Liver (tissue), 9 donors: ENCODE data around the gene PLCD1. TPM values are rescaled to one million over a fixed set of nuclear protein-coding genes. Genes with fewer than 3 reads are reported as not detected.

Experiments
- DNase-seq: peaks from one replicate; pipeline ENCODE4 v3.0.0-alpha.2; 2017; ENCODE audit warnings: low spot score
- H3K27ac ChIP-seq, 2 donors: one replicate each; pipeline ENCODE4 v1.7.0; 2013; ENCODE audit warnings: inconsistent platforms in 2 of 2, low read length in 2 of 2, control low read depth in 1 of 2, low read depth in 1 of 2, mild to moderate bottlenecking in 1 of 2
- H3K27me3 ChIP-seq, 4 donors: one replicate each; pipeline versions ENCODE4 v1.6.1 to v1.7.0; 2013; ENCODE audit warnings: low read length in 3 of 4, inconsistent platforms in 1 of 4, mild to moderate bottlenecking in 1 of 4, moderate library complexity in 1 of 4; ENCODE audit not compliant: control insufficient read depth in 4 of 4, insufficient read depth in 4 of 4
- H3K36me3 ChIP-seq, 4 donors: one replicate each; pipeline versions ENCODE4 v1.6.1 to v1.7.0; 2013; ENCODE audit warnings: low read length in 3 of 4, mild to moderate bottlenecking in 3 of 4, low read depth in 1 of 4, moderate library complexity in 1 of 4; ENCODE audit not compliant: control insufficient read depth in 4 of 4, insufficient read depth in 3 of 4
- H3K4me1 ChIP-seq, 4 donors: one replicate each; pipeline versions ENCODE4 v1.6.1 to v1.7.0; 2013; ENCODE audit warnings: low read length in 3 of 4, mild to moderate bottlenecking in 3 of 4, moderate library complexity in 1 of 4; ENCODE audit not compliant: control insufficient read depth in 4 of 4, insufficient read depth in 4 of 4
- H3K4me3 ChIP-seq, 3 donors: one replicate each; pipeline versions ENCODE4 v1.6.1 to v1.7.0; 2013; ENCODE audit warnings: low read length in 3 of 3, control low read depth in 1 of 3, low read depth in 1 of 3, mild to moderate bottlenecking in 1 of 3
- H3K9ac ChIP-seq, 2 donors: one replicate each; pipeline ENCODE4 v1.7.0; 2013; ENCODE audit warnings: low read length in 2 of 2, mild to moderate bottlenecking in 2 of 2, moderate library complexity in 2 of 2, control low read depth in 1 of 2, low read depth in 1 of 2
- H3K9me3 ChIP-seq, 4 donors: one replicate each; pipeline versions ENCODE4 v1.6.1 to v1.7.0; 2013; ENCODE audit warnings: low read length in 3 of 4; ENCODE audit not compliant: control insufficient read depth in 4 of 4
- EGR1 ChIP-seq, 2 donors: IDR thresholded peaks; 2 replicates each; pipeline ENCODE4 v1.6.1; 2016 to 2018; ENCODE audit warnings: antibody characterized with exemption in 2 of 2, low read depth in 2 of 2
- FOXA1 ChIP-seq: IDR thresholded peaks from 2 replicates; pipeline ENCODE4 v1.6.1; 2016; ENCODE audit warnings: antibody characterized with exemption
- FOXA2 ChIP-seq: IDR thresholded peaks from 2 replicates; pipeline ENCODE4 v1.6.1; 2016; ENCODE audit warnings: antibody characterized with exemption
- GABPA ChIP-seq, 2 donors: IDR thresholded peaks in 1 of 2; conservative IDR thresholded peaks in 1 of 2; 2 replicates each; pipeline ENCODE4 v1.6.1; 2016; ENCODE audit warnings: antibody characterized with exemption in 2 of 2, mild to moderate bottlenecking in 1 of 2, moderate library complexity in 1 of 2
- HNF4A ChIP-seq, 2 donors: conservative IDR thresholded peaks; 2 replicates each; pipeline ENCODE4 v1.6.1; 2016; ENCODE audit warnings: antibody characterized with exemption in 2 of 2, mild to moderate bottlenecking in 2 of 2
- HNF4G ChIP-seq: IDR thresholded peaks from 2 replicates; pipeline ENCODE4 v1.6.1; 2016; ENCODE audit warnings: antibody characterized with exemption
- JUND ChIP-seq, 2 donors: IDR thresholded peaks; 2 replicates each; pipeline ENCODE4 v1.6.1; 2016; ENCODE audit warnings: antibody characterized with exemption in 2 of 2
- NR2F2 ChIP-seq: IDR thresholded peaks from 2 replicates; pipeline ENCODE4 v1.6.1; 2016; ENCODE audit warnings: antibody characterized with exemption
- RAD21 ChIP-seq, 2 donors: IDR thresholded peaks; 2 replicates each; pipeline ENCODE4 v1.6.1; 2016; ENCODE audit warnings: antibody characterized with exemption in 2 of 2, mild to moderate bottlenecking in 2 of 2
- RXRA ChIP-seq, 2 donors: IDR thresholded peaks; 2 replicates each; pipeline ENCODE4 v1.6.1; 2017 to 2018; ENCODE audit warnings: antibody characterized with exemption in 2 of 2, mild to moderate bottlenecking in 1 of 2
- SP1 ChIP-seq: IDR thresholded peaks from 2 replicates; pipeline ENCODE4 v1.6.1; 2018; ENCODE audit warnings: antibody characterized with exemption, mild to moderate bottlenecking
- TAF1 ChIP-seq: conservative IDR thresholded peaks from 2 replicates; pipeline ENCODE4 v1.6.1; 2016; ENCODE audit warnings: antibody characterized with exemption, mild to moderate bottlenecking
- YY1 ChIP-seq: IDR thresholded peaks from 2 replicates; pipeline ENCODE4 v1.6.1; 2016; ENCODE audit warnings: antibody characterized with exemption, mild to moderate bottlenecking
- WGBS: extraction: QIAGEN DNeasy Blood & Tissue Kit; methylation state at CpG from one replicate; pipeline ENCODE4 v1.1.7; 2013; 5-methylcytosine and 5-hydroxymethylcytosine counted together
- polyA plus RNA-seq, 2 donors: library from polyadenylated mRNA; stranded (reverse) in 1 of 2; unstranded in 1 of 2; fragments of 200-250 nt in 1 of 2; fragments of >200 nt in 1 of 2; fragmentation: Nextera tagmentation in 1 of 2; extraction: Ambion mirVana in 1 of 2; gene quantifications; one replicate each; pipeline versions ENCODE4 v1.2.1 to v1.2.3, GENCODE V29; 2013 to 2015
- total RNA-seq, 2 donors: library from RNA; depleted of rRNA; stranded (reverse); fragments of >200 nt; gene quantifications; one replicate each; pipeline ENCODE4 v1.2.3, GENCODE V29; 2014
- TF ChIP-seq, protein P1 (sequence below): IDR thresholded peaks from 2 replicates; pipeline ENCODE4 v1.6.1; 2016; ENCODE audit warnings: antibody characterized with exemption
- TF ChIP-seq, protein P2 (sequence below): IDR thresholded peaks from 2 replicates; pipeline ENCODE4 v1.6.1; 2016; ENCODE audit warnings: antibody characterized with exemption
- TF ChIP-seq, protein P3 (sequence below): fragments of 150-350 bp; IDR thresholded peaks from 2 replicates; pipeline ENCODE4 v1.5.1; 2017; ENCODE audit warnings: improper control_type of control experiment, low read depth, low read length; ENCODE audit not compliant: missing input control
- TF ChIP-seq, protein P4 (sequence below): IDR thresholded peaks from 2 replicates; pipeline ENCODE4 v1.6.1; 2016; ENCODE audit warnings: antibody characterized with exemption, mild to moderate bottlenecking
- TF ChIP-seq, protein P5 (sequence below): IDR thresholded peaks from 2 replicates; pipeline ENCODE4 v1.6.1; 2016; ENCODE audit warnings: antibody characterized with exemption
- donor health status: healthy.
- donor health status: healthy.
- donor health status: healthy.
- donor health status: healthy.
- donor health status: healthy.

Gene PLCD1
- total and polyA plus RNA-seq, 4 donors, result 6.7 to 10.5 (median 9.1) TPM

DNA sequence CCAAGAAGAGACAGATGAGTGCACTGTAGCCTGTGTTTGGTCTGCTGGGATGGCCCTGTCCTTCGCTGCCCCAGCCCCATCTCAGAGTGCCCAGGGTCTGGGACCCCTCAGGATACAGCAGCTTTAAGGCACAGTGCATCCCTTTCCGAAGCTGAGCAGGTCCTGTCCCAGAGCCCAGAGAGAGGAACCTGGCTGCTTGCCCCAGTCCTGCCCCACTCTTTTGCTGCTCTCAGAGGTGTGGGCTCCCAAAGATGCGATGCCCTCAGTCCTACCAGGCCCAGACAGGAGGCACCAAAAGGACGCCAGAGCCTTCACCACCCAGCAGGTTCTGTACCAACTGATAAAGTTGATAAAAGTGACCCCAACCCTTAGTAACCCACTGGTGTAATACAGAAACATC, 8.2 kb downstream of the PLCD1 start:
- H3K9me3 ChIP-seq, result peaks cover 0 to under 1% (median 0%) of the 10 kb centered on the region in 4 donors
- H3K27ac ChIP-seq, result no peak overlapping the region
- no peak for DNase-seq
- H3K4me3 ChIP-seq, result no peak overlapping the region
- peaks cover 0 to 28% (median 13%) of the 10 kb centered on the region in 4 donors for H3K4me1 ChIP-seq
- TF ChIP-seq EGR1 (IDR thresholded peaks at IDR 0.05; ENCODE audit: low read depth in 2 of 2), result no peak
- TF ChIP-seq, protein P1, sequence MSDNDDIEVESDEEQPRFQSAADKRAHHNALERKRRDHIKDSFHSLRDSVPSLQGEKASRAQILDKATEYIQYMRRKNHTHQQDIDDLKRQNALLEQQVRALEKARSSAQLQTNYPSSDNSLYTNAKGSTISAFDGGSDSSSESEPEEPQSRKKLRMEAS, result no peak
- TF ChIP-seq TAF1, result no peak
- TF ChIP-seq FOXA2, result no peak
- TF ChIP-seq, protein P2, sequence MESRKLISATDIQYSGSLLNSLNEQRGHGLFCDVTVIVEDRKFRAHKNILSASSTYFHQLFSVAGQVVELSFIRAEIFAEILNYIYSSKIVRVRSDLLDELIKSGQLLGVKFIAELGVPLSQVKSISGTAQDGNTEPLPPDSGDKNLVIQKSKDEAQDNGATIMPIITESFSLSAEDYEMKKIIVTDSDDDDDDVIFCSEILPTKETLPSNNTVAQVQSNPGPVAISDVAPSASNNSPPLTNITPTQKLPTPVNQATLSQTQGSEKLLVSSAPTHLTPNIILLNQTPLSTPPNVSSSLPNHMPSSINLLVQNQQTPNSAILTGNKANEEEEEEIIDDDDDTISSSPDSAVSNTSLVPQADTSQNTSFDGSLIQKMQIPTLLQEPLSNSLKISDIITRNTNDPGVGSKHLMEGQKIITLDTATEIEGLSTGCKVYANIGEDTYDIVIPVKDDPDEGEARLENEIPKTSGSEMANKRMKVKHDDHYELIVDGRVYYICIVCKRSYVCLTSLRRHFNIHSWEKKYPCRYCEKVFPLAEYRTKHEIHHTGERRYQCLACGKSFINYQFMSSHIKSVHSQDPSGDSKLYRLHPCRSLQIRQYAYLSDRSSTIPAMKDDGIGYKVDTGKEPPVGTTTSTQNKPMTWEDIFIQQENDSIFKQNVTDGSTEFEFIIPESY, result no peak
- TF ChIP-seq GABPA (IDR thresholded peaks at IDR 0.05 in 1 of 2, conservative IDR thresholded peaks at IDR 0.05 in 1 of 2), result no peak
- no peak for TF ChIP-seq NR2F2
- TF ChIP-seq FOXA1, result no peak
- TF ChIP-seq, protein P3, sequence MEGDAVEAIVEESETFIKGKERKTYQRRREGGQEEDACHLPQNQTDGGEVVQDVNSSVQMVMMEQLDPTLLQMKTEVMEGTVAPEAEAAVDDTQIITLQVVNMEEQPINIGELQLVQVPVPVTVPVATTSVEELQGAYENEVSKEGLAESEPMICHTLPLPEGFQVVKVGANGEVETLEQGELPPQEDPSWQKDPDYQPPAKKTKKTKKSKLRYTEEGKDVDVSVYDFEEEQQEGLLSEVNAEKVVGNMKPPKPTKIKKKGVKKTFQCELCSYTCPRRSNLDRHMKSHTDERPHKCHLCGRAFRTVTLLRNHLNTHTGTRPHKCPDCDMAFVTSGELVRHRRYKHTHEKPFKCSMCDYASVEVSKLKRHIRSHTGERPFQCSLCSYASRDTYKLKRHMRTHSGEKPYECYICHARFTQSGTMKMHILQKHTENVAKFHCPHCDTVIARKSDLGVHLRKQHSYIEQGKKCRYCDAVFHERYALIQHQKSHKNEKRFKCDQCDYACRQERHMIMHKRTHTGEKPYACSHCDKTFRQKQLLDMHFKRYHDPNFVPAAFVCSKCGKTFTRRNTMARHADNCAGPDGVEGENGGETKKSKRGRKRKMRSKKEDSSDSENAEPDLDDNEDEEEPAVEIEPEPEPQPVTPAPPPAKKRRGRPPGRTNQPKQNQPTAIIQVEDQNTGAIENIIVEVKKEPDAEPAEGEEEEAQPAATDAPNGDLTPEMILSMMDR, result no peak
- TF ChIP-seq, protein P4, sequence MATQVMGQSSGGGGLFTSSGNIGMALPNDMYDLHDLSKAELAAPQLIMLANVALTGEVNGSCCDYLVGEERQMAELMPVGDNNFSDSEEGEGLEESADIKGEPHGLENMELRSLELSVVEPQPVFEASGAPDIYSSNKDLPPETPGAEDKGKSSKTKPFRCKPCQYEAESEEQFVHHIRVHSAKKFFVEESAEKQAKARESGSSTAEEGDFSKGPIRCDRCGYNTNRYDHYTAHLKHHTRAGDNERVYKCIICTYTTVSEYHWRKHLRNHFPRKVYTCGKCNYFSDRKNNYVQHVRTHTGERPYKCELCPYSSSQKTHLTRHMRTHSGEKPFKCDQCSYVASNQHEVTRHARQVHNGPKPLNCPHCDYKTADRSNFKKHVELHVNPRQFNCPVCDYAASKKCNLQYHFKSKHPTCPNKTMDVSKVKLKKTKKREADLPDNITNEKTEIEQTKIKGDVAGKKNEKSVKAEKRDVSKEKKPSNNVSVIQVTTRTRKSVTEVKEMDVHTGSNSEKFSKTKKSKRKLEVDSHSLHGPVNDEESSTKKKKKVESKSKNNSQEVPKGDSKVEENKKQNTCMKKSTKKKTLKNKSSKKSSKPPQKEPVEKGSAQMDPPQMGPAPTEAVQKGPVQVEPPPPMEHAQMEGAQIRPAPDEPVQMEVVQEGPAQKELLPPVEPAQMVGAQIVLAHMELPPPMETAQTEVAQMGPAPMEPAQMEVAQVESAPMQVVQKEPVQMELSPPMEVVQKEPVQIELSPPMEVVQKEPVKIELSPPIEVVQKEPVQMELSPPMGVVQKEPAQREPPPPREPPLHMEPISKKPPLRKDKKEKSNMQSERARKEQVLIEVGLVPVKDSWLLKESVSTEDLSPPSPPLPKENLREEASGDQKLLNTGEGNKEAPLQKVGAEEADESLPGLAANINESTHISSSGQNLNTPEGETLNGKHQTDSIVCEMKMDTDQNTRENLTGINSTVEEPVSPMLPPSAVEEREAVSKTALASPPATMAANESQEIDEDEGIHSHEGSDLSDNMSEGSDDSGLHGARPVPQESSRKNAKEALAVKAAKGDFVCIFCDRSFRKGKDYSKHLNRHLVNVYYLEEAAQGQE, result no peak
- TF ChIP-seq YY1, result no peak
- TF ChIP-seq RAD21 (IDR thresholded peaks at IDR 0.05), result no peak
- WGBS, result 95% methylated on average over 4 of the region's 4 CpGs
- H3K36me3 ChIP-seq, result peaks cover 2 to 9% (median 5%) of the 10 kb centered on the region in 4 donors
- no peak overlapping the region for H3K9ac ChIP-seq
- H3K27me3 ChIP-seq, result no peaks in the 10 kb centered on the region

DNA sequence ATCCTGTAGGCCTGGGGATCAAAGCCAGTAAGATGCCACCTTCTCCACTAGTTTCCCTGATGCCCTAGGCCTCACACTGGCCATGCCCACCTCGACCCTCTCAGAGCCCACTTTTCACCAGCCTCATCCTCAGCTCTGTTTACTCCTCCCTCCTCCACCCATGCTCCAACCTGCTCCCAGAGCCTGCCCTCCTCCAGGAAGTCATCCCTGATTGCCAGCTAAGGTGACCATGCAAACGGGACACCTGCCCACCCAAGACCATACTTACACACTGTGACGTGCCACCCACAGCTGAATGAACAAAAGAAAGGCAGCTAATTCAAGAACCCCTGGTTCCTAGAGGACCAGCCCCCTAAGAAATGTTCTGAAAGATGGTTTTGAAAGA, 9.1 kb downstream of the PLCD1 start:
- H3K9ac ChIP-seq, result no peak overlapping the region
- WGBS, result 80% methylated on average over 3 of the region's 3 CpGs
- H3K4me1 ChIP-seq, result peaks cover 0 to 22% (median 10%) of the 10 kb centered on the region in 4 donors
- H3K27me3 ChIP-seq, result no peaks in the 10 kb centered on the region
- H3K27ac ChIP-seq, result no peak overlapping the region
- no peak overlapping the region for H3K4me3 ChIP-seq
- DNase-seq, result no peak
- H3K36me3 ChIP-seq, result peaks cover 4 to 15% (median 9%) of the 10 kb centered on the region in 4 donors
- TF ChIP-seq GABPA (IDR thresholded peaks at IDR 0.05 in 1 of 2, conservative IDR thresholded peaks at IDR 0.05 in 1 of 2) (no peak), TAF1 (no peak), SP1 (no peak), JUND (IDR thresholded peaks at IDR 0.05) (no peak), RXRA (IDR thresholded peaks at IDR 0.05) (no peak), HNF4A (conservative IDR thresholded peaks at IDR 0.05) (no peak), NR2F2 (no peak), FOXA1 (no peak), FOXA2 (no peak), EGR1 (IDR thresholded peaks at IDR 0.05; ENCODE audit: low read depth in 2 of 2) (no peak), RAD21 (IDR thresholded peaks at IDR 0.05) (no peak), HNF4G (no peak)
- TF ChIP-seq, protein P5, sequence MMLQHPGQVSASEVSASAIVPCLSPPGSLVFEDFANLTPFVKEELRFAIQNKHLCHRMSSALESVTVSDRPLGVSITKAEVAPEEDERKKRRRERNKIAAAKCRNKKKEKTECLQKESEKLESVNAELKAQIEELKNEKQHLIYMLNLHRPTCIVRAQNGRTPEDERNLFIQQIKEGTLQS, result no peak
- TF ChIP-seq, protein P3, result no peak
- TF ChIP-seq, protein P2, result no peak
- H3K9me3 ChIP-seq, result peaks cover 0 to 2% (median 0%) of the 10 kb centered on the region in 4 donors
